K562 (cell line): ENCODE results near the gene TMEM114. TPM values are rescaled to one million over a fixed set of nuclear protein-coding genes. Genes with fewer than 3 reads are reported as not detected.

Experiments
- ARID1B ChIP-seq: fragments of 450-650 bp; IDR thresholded peaks from 2 replicates; pipeline ENCODE4 v1.6.1; 2016; ENCODE audit warnings: antibody characterized with exemption, mild to moderate bottlenecking, inconsistent platforms
- FOXK2 ChIP-seq, 2 experiments: fragments of 450-650 bp; IDR thresholded peaks in 1 of 2; conservative IDR thresholded peaks in 1 of 2; 2 replicates each; pipeline ENCODE4 v1.6.1; 2016; ENCODE audit warnings: low read depth in 2 of 2, mild to moderate bottlenecking in 1 of 2
- GATA2 ChIP-seq: sonication (generic); formaldehyde crosslinking; IDR thresholded peaks from 2 replicates; pipeline ENCODE4 v1.4.0; 2020; ENCODE audit warnings: mild to moderate bottlenecking, missing genetic modification reagents
- KAT7 ChIP-seq: sonication (generic); formaldehyde crosslinking; IDR thresholded peaks from 2 replicates; pipeline ENCODE4 v1.8.0; 2022; ENCODE audit warnings: missing genetic modification reagents, mild to moderate bottlenecking, borderline replicate concordance
- MCM2 ChIP-seq: fragments of 450-650 bp; IDR thresholded peaks from 2 replicates; pipeline ENCODE4 v1.6.1; 2017; ENCODE audit warnings: low read depth, mild to moderate bottlenecking
- PHF20 ChIP-seq: fragments of 450-650 bp; IDR thresholded peaks from 2 replicates; pipeline ENCODE4 v1.6.1; 2018; ENCODE audit not compliant: partially characterized antibody
- RFX5 ChIP-seq: IDR thresholded peaks from 2 replicates; pipeline ENCODE4 v1.6.1; 2011; ENCODE audit warnings: low read depth, mild to moderate bottlenecking, improper control_type of control experiment, low read length
- SAFB ChIP-seq: fragments of 200-400 bp; formaldehyde crosslinking; IDR thresholded peaks from 2 replicates; pipeline ENCODE4 v1.6.1; 2017; ENCODE audit warnings: low read depth, low read length, borderline replicate concordance
- SUPT5H ChIP-seq: fragments of 450-650 bp; IDR thresholded peaks from 2 replicates; pipeline ENCODE4 v1.6.1; 2016
- TCF7L2 ChIP-seq: fragments of 150-350 bp; IDR thresholded peaks from 2 replicates; pipeline ENCODE4 v1.6.1; 2016; ENCODE audit warnings: low read depth, mild to moderate bottlenecking, low read length, moderate library complexity
- ZNF282 ChIP-seq: sonication (generic); formaldehyde crosslinking; IDR thresholded peaks from 2 replicates; pipeline ENCODE4 v1.8.1; 2023; ENCODE audit warnings: missing genetic modification reagents
- ZNF384 ChIP-seq: IDR thresholded peaks from 2 replicates; pipeline ENCODE4 v1.6.1; 2012; ENCODE audit warnings: low read depth, low read length, improper control_type of control experiment
- ZSCAN29 ChIP-seq: fragments of 450-650 bp; IDR thresholded peaks from 2 replicates; pipeline ENCODE4 v1.6.1; 2017
- polyA plus RNA-seq, 8 experiments: library from polyadenylated mRNA; depleted of rRNA in 4 of 8; stranded (reverse) in 5 of 8; unstranded in 3 of 8; fragments of >200 nt; fragmentation: Nextera tagmentation in 2 of 8; fragmentation: Illumina TruSeq in 1 of 8; extraction: Ambion mirVana in 2 of 8; extraction: Trizol in 1 of 8; gene quantifications; 2 replicates each; pipeline versions ENCODE4 v1.2.1 to v1.2.3, GENCODE V29; 2011 to 2014; ENCODE audit warnings: inconsistent platforms in 1 of 8, missing spikeins in 1 of 8
- total RNA-seq, 7 experiments: library from RNA; depleted of rRNA in 6 of 7; stranded (reverse); fragments of >200 nt in 6 of 7; fragmentation: Illumina TruSeq in 2 of 7; extraction: Trizol in 2 of 7; gene quantifications; 2 replicates each; pipeline versions ENCODE4 v1.2.1 to v1.2.3, GENCODE V29; 2011 to 2021; ENCODE audit warnings: low replicate concordance in 1 of 7
- TF ChIP-seq, protein P1 (sequence below), 3 experiments: fragments of 200-800 bp in 1 of 3; fragments of 250-450 bp in 1 of 3; fragments of 450-650 bp in 1 of 3; sonication (Bioruptor Pico) in 1 of 3; sonication (Bioruptor generic) in 1 of 3; formaldehyde crosslinking in 1 of 3; IDR thresholded peaks; 2 replicates each; pipeline versions ENCODE4 v1.6.1 to v1.8.0; 2016 to 2022; ENCODE audit warnings: mild to moderate bottlenecking in 2 of 3, missing genetic modification characterization in 2 of 3, missing compliant biosample characterization in 1 of 3, moderate library complexity in 1 of 3
- TF ChIP-seq, protein P2 (sequence below): fragments of 450-650 bp; IDR thresholded peaks from 2 replicates; pipeline ENCODE4 v1.6.1; 2017; ENCODE audit warnings: antibody characterized with exemption, mild to moderate bottlenecking
- TF ChIP-seq, protein P3 (sequence below): fragments of 450-650 bp; formaldehyde crosslinking; IDR thresholded peaks from 2 replicates; pipeline ENCODE4 v1.4.0; 2020; ENCODE audit warnings: mild to moderate bottlenecking
- TF ChIP-seq, protein P4 (sequence below): fragments of 250-450 bp; sonication (Bioruptor Pico); IDR thresholded peaks from 2 replicates; pipeline ENCODE4 v1.8.0; 2021; ENCODE audit warnings: moderate library complexity, mild to moderate bottlenecking, inconsistent platforms

Gene TMEM114
- total and polyA plus RNA-seq, 9 of the 15 experiments (the other 6 are each of a cell fraction or from before 2014, with no cell fraction given): not detected

DNA sequence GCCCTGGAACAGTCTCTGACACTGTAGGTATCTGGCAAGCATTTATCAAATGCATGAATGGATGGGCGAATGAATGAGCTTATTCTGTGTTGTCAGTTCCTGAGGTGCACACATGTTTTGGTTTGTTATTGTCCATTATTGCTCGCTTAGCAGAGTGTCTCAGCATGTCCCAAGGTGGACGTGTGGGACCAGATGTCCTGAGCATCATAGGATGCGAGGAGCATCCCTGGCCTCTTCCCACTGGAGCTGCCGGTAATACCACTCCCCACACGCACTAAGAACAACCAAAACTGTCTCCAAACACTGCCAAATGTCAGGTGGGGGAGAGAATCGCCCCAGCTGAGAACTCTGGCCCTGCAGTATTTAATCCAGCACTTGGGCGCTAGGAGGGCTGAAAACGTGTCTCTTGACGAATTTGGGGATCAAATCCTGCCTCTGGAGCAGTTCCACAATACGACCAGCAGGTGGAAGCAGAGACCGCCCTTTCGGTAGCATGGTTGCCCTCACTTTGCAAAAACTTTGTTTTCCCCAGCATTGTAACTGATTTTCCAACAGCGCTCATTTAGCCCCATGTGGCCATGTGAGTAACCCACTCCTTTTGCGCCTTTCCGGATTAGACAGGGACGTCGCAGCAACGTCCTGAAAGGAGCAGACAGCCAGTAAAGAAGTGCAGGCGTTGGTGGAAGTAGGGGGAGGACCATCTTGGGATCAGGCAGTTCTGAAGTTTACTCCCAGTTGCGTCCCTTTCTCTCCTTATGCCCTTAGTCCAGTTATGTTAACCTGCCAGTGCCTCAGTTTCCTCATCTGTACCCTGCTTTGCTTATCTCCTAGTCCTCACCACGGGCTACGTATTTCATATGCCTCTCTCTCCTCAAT lies 22.7 kb downstream of the TMEM114 start (continued):
- TF ChIP-seq, protein P1, sequence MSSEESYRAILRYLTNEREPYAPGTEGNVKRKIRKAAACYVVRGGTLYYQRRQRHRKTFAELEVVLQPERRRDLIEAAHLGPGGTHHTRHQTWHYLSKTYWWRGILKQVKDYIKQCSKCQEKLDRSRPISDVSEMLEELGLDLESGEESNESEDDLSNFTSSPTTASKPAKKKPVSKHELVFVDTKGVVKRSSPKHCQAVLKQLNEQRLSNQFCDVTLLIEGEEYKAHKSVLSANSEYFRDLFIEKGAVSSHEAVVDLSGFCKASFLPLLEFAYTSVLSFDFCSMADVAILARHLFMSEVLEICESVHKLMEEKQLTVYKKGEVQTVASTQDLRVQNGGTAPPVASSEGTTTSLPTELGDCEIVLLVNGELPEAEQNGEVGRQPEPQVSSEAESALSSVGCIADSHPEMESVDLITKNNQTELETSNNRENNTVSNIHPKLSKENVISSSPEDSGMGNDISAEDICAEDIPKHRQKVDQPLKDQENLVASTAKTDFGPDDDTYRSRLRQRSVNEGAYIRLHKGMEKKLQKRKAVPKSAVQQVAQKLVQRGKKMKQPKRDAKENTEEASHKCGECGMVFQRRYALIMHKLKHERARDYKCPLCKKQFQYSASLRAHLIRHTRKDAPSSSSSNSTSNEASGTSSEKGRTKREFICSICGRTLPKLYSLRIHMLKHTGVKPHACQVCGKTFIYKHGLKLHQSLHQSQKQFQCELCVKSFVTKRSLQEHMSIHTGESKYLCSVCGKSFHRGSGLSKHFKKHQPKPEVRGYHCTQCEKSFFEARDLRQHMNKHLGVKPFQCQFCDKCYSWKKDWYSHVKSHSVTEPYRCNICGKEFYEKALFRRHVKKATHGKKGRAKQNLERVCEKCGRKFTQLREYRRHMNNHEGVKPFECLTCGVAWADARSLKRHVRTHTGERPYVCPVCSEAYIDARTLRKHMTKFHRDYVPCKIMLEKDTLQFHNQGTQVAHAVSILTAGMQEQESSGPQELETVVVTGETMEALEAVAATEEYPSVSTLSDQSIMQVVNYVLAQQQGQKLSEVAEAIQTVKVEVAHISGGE (CRISPR knock-in tag; IDR thresholded peaks at IDR 0.05): no peak
- TF ChIP-seq ZNF384 (peak; percentile 73), ZNF282 (CRISPR knock-in tag) (no peak), TCF7L2 (no peak), KAT7 (CRISPR knock-in tag) (no peak), ARID1B (no peak), MCM2 (no peak), ZSCAN29 (peak; percentile 16; the same call in 1 of the 2 replicates), SAFB (no peak), SUPT5H (no peak), FOXK2 (conservative IDR thresholded peaks at IDR 0.05 in 1 of 2, IDR thresholded peaks at IDR 0.05 in 1 of 2; ENCODE audit: low read depth in 2 of 2) (peak in 1 of 2 experiments; percentile 55; a peak in 2 of 4 replicates), RFX5 (no peak), PHF20 (no peak), GATA2 (CRISPR knock-in tag) (no peak)
- TF ChIP-seq, protein P2, sequence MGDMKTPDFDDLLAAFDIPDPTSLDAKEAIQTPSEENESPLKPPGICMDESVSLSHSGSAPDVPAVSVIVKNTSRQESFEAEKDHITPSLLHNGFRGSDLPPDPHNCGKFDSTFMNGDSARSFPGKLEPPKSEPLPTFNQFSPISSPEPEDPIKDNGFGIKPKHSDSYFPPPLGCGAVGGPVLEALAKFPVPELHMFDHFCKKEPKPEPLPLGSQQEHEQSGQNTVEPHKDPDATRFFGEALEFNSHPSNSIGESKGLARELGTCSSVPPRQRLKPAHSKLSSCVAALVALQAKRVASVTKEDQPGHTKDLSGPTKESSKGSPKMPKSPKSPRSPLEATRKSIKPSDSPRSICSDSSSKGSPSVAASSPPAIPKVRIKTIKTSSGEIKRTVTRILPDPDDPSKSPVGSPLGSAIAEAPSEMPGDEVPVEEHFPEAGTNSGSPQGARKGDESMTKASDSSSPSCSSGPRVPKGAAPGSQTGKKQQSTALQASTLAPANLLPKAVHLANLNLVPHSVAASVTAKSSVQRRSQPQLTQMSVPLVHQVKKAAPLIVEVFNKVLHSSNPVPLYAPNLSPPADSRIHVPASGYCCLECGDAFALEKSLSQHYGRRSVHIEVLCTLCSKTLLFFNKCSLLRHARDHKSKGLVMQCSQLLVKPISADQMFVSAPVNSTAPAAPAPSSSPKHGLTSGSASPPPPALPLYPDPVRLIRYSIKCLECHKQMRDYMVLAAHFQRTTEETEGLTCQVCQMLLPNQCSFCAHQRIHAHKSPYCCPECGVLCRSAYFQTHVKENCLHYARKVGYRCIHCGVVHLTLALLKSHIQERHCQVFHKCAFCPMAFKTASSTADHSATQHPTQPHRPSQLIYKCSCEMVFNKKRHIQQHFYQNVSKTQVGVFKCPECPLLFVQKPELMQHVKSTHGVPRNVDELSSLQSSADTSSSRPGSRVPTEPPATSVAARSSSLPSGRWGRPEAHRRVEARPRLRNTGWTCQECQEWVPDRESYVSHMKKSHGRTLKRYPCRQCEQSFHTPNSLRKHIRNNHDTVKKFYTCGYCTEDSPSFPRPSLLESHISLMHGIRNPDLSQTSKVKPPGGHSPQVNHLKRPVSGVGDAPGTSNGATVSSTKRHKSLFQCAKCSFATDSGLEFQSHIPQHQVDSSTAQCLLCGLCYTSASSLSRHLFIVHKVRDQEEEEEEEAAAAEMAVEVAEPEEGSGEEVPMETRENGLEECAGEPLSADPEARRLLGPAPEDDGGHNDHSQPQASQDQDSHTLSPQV: no peak
- TF ChIP-seq, protein P3, sequence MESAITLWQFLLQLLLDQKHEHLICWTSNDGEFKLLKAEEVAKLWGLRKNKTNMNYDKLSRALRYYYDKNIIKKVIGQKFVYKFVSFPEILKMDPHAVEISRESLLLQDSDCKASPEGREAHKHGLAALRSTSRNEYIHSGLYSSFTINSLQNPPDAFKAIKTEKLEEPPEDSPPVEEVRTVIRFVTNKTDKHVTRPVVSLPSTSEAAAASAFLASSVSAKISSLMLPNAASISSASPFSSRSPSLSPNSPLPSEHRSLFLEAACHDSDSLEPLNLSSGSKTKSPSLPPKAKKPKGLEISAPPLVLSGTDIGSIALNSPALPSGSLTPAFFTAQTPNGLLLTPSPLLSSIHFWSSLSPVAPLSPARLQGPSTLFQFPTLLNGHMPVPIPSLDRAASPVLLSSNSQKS (CRISPR knock-in tag): no peak
- TF ChIP-seq, protein P4, sequence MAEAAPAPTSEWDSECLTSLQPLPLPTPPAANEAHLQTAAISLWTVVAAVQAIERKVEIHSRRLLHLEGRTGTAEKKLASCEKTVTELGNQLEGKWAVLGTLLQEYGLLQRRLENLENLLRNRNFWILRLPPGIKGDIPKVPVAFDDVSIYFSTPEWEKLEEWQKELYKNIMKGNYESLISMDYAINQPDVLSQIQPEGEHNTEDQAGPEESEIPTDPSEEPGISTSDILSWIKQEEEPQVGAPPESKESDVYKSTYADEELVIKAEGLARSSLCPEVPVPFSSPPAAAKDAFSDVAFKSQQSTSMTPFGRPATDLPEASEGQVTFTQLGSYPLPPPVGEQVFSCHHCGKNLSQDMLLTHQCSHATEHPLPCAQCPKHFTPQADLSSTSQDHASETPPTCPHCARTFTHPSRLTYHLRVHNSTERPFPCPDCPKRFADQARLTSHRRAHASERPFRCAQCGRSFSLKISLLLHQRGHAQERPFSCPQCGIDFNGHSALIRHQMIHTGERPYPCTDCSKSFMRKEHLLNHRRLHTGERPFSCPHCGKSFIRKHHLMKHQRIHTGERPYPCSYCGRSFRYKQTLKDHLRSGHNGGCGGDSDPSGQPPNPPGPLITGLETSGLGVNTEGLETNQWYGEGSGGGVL (CRISPR knock-in tag): no peak
